ENCODE data around the gene KCNIP1.

DNA sequence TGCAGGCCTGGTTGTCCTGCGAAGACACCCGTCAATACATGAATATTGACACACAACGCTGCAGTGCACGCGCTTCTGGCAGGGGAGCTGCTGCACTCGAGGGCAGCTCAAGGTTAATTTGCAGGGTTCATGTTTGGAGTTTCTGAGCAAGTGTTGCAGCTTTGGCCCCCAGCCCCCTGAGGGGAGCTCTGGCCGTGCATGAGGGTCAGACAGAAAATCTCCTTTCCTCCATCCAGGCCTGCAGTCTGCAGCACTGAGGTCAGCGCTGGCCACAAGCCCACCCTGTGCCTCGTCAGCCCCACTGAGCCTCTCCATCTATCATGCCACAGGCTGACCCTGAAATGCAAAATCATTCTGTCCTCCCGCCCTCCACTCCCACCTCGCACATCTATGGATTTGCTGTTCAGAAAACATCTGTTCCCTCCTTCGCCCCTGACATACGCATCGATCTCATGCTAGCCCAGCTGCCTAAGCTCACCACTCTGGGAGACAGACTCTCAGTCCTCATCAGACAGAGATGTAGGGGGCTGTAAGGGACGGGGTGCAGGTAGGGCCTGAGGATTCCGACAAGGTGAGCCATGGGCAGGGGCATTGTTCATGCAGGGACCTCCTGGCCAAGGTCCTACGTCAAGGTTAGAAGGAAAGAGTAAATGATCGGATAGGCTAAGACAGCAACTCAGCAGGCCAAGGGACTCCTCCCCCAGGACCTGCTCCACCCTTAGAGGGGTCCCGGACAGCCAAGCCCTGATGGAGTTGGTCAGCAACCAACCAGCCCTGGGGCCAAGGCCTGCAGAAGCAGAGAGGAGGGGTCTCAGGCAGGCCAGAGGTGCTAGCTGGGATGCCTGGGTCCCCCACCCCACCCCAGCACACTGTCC, 125.1 kb downstream of the KCNIP1 start:
- TF ChIP-seq, protein P1, sequence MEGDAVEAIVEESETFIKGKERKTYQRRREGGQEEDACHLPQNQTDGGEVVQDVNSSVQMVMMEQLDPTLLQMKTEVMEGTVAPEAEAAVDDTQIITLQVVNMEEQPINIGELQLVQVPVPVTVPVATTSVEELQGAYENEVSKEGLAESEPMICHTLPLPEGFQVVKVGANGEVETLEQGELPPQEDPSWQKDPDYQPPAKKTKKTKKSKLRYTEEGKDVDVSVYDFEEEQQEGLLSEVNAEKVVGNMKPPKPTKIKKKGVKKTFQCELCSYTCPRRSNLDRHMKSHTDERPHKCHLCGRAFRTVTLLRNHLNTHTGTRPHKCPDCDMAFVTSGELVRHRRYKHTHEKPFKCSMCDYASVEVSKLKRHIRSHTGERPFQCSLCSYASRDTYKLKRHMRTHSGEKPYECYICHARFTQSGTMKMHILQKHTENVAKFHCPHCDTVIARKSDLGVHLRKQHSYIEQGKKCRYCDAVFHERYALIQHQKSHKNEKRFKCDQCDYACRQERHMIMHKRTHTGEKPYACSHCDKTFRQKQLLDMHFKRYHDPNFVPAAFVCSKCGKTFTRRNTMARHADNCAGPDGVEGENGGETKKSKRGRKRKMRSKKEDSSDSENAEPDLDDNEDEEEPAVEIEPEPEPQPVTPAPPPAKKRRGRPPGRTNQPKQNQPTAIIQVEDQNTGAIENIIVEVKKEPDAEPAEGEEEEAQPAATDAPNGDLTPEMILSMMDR (IDR thresholded peaks at IDR 0.05; ENCODE audit: low read length): no peak
- TF ChIP-seq EZH2 (IDR thresholded peaks at IDR 0.05; ENCODE audit: borderline replicate concordance, low read length): no peak
